Activated CD4-positive, alpha-beta memory T cell treated with anti-CD3 and anti-CD28 coated beads for 36 hours (primary cell): Measurements from ENCODE around the gene NOS3. TPM values are rescaled to one million over a fixed set of nuclear protein-coding genes. Genes with fewer than 3 reads are reported as not detected.
A peak's percentile ranks its signal among the peaks of the same experiment; 100 is the strongest.

Source experiments
- CTCF ChIA-PET: fragments of 350-600 bp; sonication (Branson Sonifier 250); formaldehyde crosslinking; loops from one replicate; lab custom pipeline; 2021; ENCODE audit warnings: antibody characterized with exemption, inconsistent platforms; lab: Charles Lee
- POLR2A ChIA-PET: fragments of 350-600 bp; sonication (Branson Sonifier 250); formaldehyde crosslinking; loops from one replicate; lab custom pipeline; 2021; ENCODE audit warnings: antibody characterized with exemption; lab: Charles Lee
- DNase-seq: peaks from one replicate; pipeline ENCODE4 v3.0.0-alpha.2; 2020
- H3K27ac Mint-ChIP-seq: one replicate; pipeline ENCODE4 v1.8.0; 2021; ENCODE audit warnings: mixed read lengths
- H3K27me3 Mint-ChIP-seq: one replicate; pipeline ENCODE4 v1.8.0; 2021; ENCODE audit warnings: mixed read lengths
- H3K36me3 Mint-ChIP-seq: one replicate; pipeline ENCODE4 v1.8.0; 2021; ENCODE audit warnings: mixed read lengths
- H3K4me1 Mint-ChIP-seq: one replicate; pipeline ENCODE4 v1.8.0; 2021; ENCODE audit warnings: low read depth, mixed read lengths
- H3K4me3 Mint-ChIP-seq: one replicate; pipeline ENCODE4 v1.8.0; 2021; ENCODE audit warnings: mild to moderate bottlenecking, mixed read lengths
- H3K9me3 Mint-ChIP-seq: one replicate; pipeline ENCODE4 v1.8.0; 2021; ENCODE audit warnings: mixed read lengths
- intact Hi-C: fragments of 100-400 bp; cut with micrococcal nuclease; formaldehyde crosslinking; loops from one replicate; pipeline ENCODE4 v1.15.1; 2023
- total RNA-seq, 2 experiments: library from RNA; stranded (reverse); gene quantifications; one replicate each; pipeline ENCODE4 v1.2.3, GENCODE V29; 2021

Gene NOS3
- total RNA-seq, 2 experiments from 2014 or later = 10.4 to 13.2 TPM

GRCh38 chr7:150977382-150978125 lies 13.3 kb upstream of the NOS3 start:
- CTCF ChIA-PET = interaction anchor here (1.6 to 3.4 kb wide), 2 partner anchors 7 to 15 kb away, joined by 8 to 27 read pairs; no protein-coding TSS in a partner anchor
- DNase-seq = no peak
- H3K4me1 Mint-ChIP-seq = peaks cover 23% of the 10 kb centered on the region
- no peak overlapping the region for H3K27ac Mint-ChIP-seq
- peaks cover 29% of the 10 kb centered on the region for H3K27me3 Mint-ChIP-seq
- intact Hi-C loops = loop anchor here (5.0 kb wide), 1 partner anchor 35 kb away; no protein-coding TSS in a partner anchor
- H3K4me3 Mint-ChIP-seq = peak overlapping the region; percentile 66
- H3K9me3 Mint-ChIP-seq = no peaks in the 10 kb centered on the region
- POLR2A ChIA-PET = no interaction called here
- no peaks in the 10 kb centered on the region for H3K36me3 Mint-ChIP-seq

- Mint-ChIP-seq H3K36me3 (no peaks in the 10 kb centered on the region), H3K27me3 (peaks cover 32% of the 10 kb centered on the region), H3K4me3 (peak within 1 kb of the TSS; percentile 66), H3K4me1 (peaks cover 23% of the 10 kb centered on the region), H3K9me3 (no peaks in the 10 kb centered on the region), H3K27ac (no peak within 1 kb of the TSS)
- intact Hi-C loops = loop anchor here (5.0 kb wide), 1 partner anchor 34 kb away; no protein-coding TSS in a partner anchor
- POLR2A ChIA-PET = no interaction called here
- no peak for DNase-seq
- CTCF ChIA-PET = interaction anchor here (1.4 to 3.0 kb wide), 4 partner anchors 11 to 80 kb away, joined by 4 to 15 read pairs (median 10); no protein-coding TSS in a partner anchor
Measured at GRCh38 chr7:150978126-150978789, 12.6 kb upstream of the NOS3 start, which contains the start of gene KCNH2. Gene KCNH2 (minus strand): TSS chr7:150978321. CDS start chr7:150977913, 408 bp downstream.

GRCh38 chr7:150979713-150980390 lies 11.0 kb upstream of the NOS3 start:
- Mint-ChIP-seq H3K36me3 (no peaks in the 10 kb centered on the region), H3K4me3 (no peak overlapping the region), H3K27me3 (peaks cover 33% of the 10 kb centered on the region), H3K27ac (no peak overlapping the region), H3K4me1 (peaks cover 19% of the 10 kb centered on the region), H3K9me3 (no peaks in the 10 kb centered on the region)
- no peak for DNase-seq
- CTCF ChIA-PET = interaction anchor here (1.0 to 3.0 kb wide), 6 partner anchors 9 to 81 kb away, joined by 3 to 15 read pairs (median 4); partner anchors contain the start of gene NOS3
- intact Hi-C loops = loop anchor here (5.0 kb wide), 1 partner anchor 32 kb away; no protein-coding TSS in a partner anchor
- POLR2A ChIA-PET = no interaction called here

- Mint-ChIP-seq H3K9me3 (no peaks in the 10 kb centered on the region), H3K27me3 (peaks cover 29% of the 10 kb centered on the region), H3K4me1 (peaks cover 15% of the 10 kb centered on the region), H3K27ac (no peak overlapping the region), H3K36me3 (no peaks in the 10 kb centered on the region), H3K4me3 (no peak overlapping the region)
- DNase-seq = no peak
- intact Hi-C loops = no loop called here
- CTCF ChIA-PET = interaction anchor here (0.9 to 3.0 kb wide), 5 partner anchors 11 to 143 kb away, joined by 3 to 15 read pairs (median 4); partner anchors contain the start of gene NOS3
- POLR2A ChIA-PET = no interaction called here
Measured at GRCh38 chr7:150980663-150981062, 10.2 kb upstream of the NOS3 start.

- no peak for DNase-seq
- Mint-ChIP-seq H3K36me3 (no peaks in the 10 kb centered on the region), H3K27ac (no peak overlapping the region), H3K4me3 (no peak overlapping the region), H3K9me3 (no peaks in the 10 kb centered on the region), H3K27me3 (peaks cover 26% of the 10 kb centered on the region), H3K4me1 (peaks cover 20% of the 10 kb centered on the region)
- ChIA-PET CTCF (no interaction called here), POLR2A (no interaction called here)
- intact Hi-C loops = no loop called here
Measured at GRCh38 chr7:150981644-150982043, 9.2 kb upstream of the NOS3 start.

GRCh38 chr7:150982351-150982750 lies 8.5 kb upstream of the NOS3 start:
- intact Hi-C loops = no loop called here
- no peaks in the 10 kb centered on the region for H3K36me3 Mint-ChIP-seq
- ChIA-PET CTCF (interaction anchor here (5.9 kb wide), 1 partner anchor 17 kb away, joined by 108 read pairs; no protein-coding TSS in a partner anchor), POLR2A (no interaction called here)
- no peak overlapping the region for H3K4me3 Mint-ChIP-seq
- no peak overlapping the region for H3K27ac Mint-ChIP-seq
- H3K9me3 Mint-ChIP-seq = no peaks in the 10 kb centered on the region
- H3K4me1 Mint-ChIP-seq = peaks cover 13% of the 10 kb centered on the region
- no peak for DNase-seq
- peaks cover 19% of the 10 kb centered on the region for H3K27me3 Mint-ChIP-seq

- Mint-ChIP-seq H3K9me3 (no peaks in the 10 kb centered on the region), H3K36me3 (no peaks in the 10 kb centered on the region), H3K4me3 (no peak overlapping the region), H3K27ac (no peak overlapping the region), H3K4me1 (peaks cover 19% of the 10 kb centered on the region), H3K27me3 (peaks cover 14% of the 10 kb centered on the region)
- POLR2A ChIA-PET = no interaction called here
- intact Hi-C loops = no loop called here
- CTCF ChIA-PET = interaction anchor here (1.1 to 5.9 kb wide), 10 partner anchors 8 to 84 kb away, joined by 3 to 108 read pairs (median 6); no protein-coding TSS in a partner anchor
- DNase-seq = peak; percentile 50
Measured at GRCh38 chr7:150983893-150984368, 6.9 kb upstream of the NOS3 start.

GRCh38 chr7:150986099-150986512 lies 4.7 kb upstream of the NOS3 start:
- H3K4me3 Mint-ChIP-seq = no peak overlapping the region
- ChIA-PET CTCF (interaction anchor here (0.5 to 5.9 kb wide), 39 partner anchors 8 to 547 kb away, joined by 3 to 108 read pairs (median 4); partner anchors contain the start of genes ABCB8 and TMEM176B), POLR2A (no interaction called here)
- no peak overlapping the region for H3K27ac Mint-ChIP-seq
- peaks cover 20% of the 10 kb centered on the region for H3K9me3 Mint-ChIP-seq
- peak; percentile 73 for DNase-seq
- intact Hi-C loops = loop anchor here (1.0 kb wide), 1 partner anchor 23 kb away; no protein-coding TSS in a partner anchor
- peaks cover 6% of the 10 kb centered on the region for H3K27me3 Mint-ChIP-seq
- H3K4me1 Mint-ChIP-seq = peaks cover 22% of the 10 kb centered on the region
- peaks cover 1% of the 10 kb centered on the region for H3K36me3 Mint-ChIP-seq

- intact Hi-C loops = loop anchor here (1.0 kb wide), 1 partner anchor 23 kb away; no protein-coding TSS in a partner anchor
- ChIA-PET POLR2A (no interaction called here), CTCF (interaction anchor here (0.6 to 5.9 kb wide), 29 partner anchors 8 to 208 kb away, joined by 3 to 108 read pairs (median 5); partner anchors contain the start of genes ABCB8 and TMEM176B)
- peaks cover 25% of the 10 kb centered on the region for H3K9me3 Mint-ChIP-seq
- no peak for DNase-seq
- peaks cover 22% of the 10 kb centered on the region for H3K4me1 Mint-ChIP-seq
- peaks cover 3% of the 10 kb centered on the region for H3K36me3 Mint-ChIP-seq
- H3K27ac Mint-ChIP-seq = no peak overlapping the region
- peaks cover 4% of the 10 kb centered on the region for H3K27me3 Mint-ChIP-seq
- H3K4me3 Mint-ChIP-seq = no peak overlapping the region
Measured at GRCh38 chr7:150986556-150986955, 4.3 kb upstream of the NOS3 start.

GRCh38 chr7:150988230-150989226 lies 2.3 kb upstream of the NOS3 start:
- Mint-ChIP-seq H3K4me3 (no peak overlapping the region), H3K36me3 (peaks cover 3% of the 10 kb centered on the region), H3K27me3 (no peaks in the 10 kb centered on the region), H3K27ac (no peak overlapping the region), H3K4me1 (peaks cover 22% of the 10 kb centered on the region), H3K9me3 (peaks cover 25% of the 10 kb centered on the region)
- intact Hi-C loops = loop anchor here (1.0 kb wide), 2 partner anchors 90 to 210 kb away; no protein-coding TSS in a partner anchor
- DNase-seq = peak; percentile 79
- ChIA-PET CTCF (interaction anchor here (0.5 to 7.4 kb wide), 16 partner anchors 9 to 319 kb away, joined by 3 to 53 read pairs (median 4); no protein-coding TSS in a partner anchor), POLR2A (no interaction called here)
